Colonic mucosa (tissue), 4 donors: Measurements from ENCODE around the gene CLEC16A. TPM values are rescaled to one million over a fixed set of nuclear protein-coding genes. Genes with fewer than 3 reads are reported as not detected.

ENCODE experiments used
- DNase-seq: peaks from one replicate; pipeline ENCODE4 v3.0.0-alpha.2; 2020
- H3K27ac ChIP-seq: fragments of 200-600 bp; one replicate; pipeline ENCODE4 v1.8.0; 2021
- H3K27me3 ChIP-seq: fragments of 200-600 bp; one replicate; pipeline ENCODE4 v1.8.0; 2021
- H3K36me3 ChIP-seq: fragments of 200-600 bp; one replicate; pipeline ENCODE4 v1.8.0; 2021
- H3K4me1 ChIP-seq: fragments of 200-600 bp; one replicate; pipeline ENCODE4 v1.8.0; 2021; ENCODE audit warnings: mild to moderate bottlenecking
- H3K4me3 ChIP-seq: fragments of 200-600 bp; one replicate; pipeline ENCODE4 v1.8.0; 2021
- H3K9ac ChIP-seq, 2 donors: one replicate each; pipeline ENCODE4 v1.7.0; 2013; ENCODE audit warnings: control low read depth in 2 of 2, low read depth in 2 of 2, low read length in 2 of 2
- H3K9me3 ChIP-seq: fragments of 200-600 bp; one replicate; pipeline ENCODE4 v1.8.0; 2021
- CTCF ChIP-seq: fragments of 200-600 bp; IDR thresholded peaks from one replicate; pipeline ENCODE4 v1.8.0; 2022; ENCODE audit warnings: antibody characterized with exemption, mild to moderate bottlenecking
- intact Hi-C: fragments of 100-400 bp; cut with DNase I; formaldehyde crosslinking; loops from one replicate; pipeline ENCODE4 v1.14.1; 2022
- total RNA-seq, 2 donors: library from RNA; stranded (reverse); fragmentation: NEBNext Ultra II Directional in 1 of 2; extraction: Animal tissue kit (Norgen Biotek cat#: 25700) in 1 of 2; gene quantifications; one replicate each; pipeline ENCODE4 v1.2.1, GENCODE V29; 2021
- donor health status: healthy.
- donor health status: DM: no; HTN: no; CAD: no.
- donor health status: DM: no; HTN: no; CAD: no.

CLEC16A gene
- total RNA-seq, 2 donors from 2014 or later: 24.9 to 29.6 TPM

- Histone ChIP-seq H3K4me1 (no peaks in the 10 kb centered on the region), H3K9me3 (no peaks in the 10 kb centered on the region), H3K27ac (no peak overlapping the region), H3K36me3 (no peaks in the 10 kb centered on the region), H3K9ac (no peak overlapping the region), H3K27me3 (no peaks in the 10 kb centered on the region), H3K4me3 (no peak overlapping the region)
- intact Hi-C loops: no loop called here
- DNase-seq: no peak
- TF ChIP-seq CTCF: no peak
Measured at GRCh38 chr16:11034481-11034931, 90.1 kb downstream of the CLEC16A start.

- Histone ChIP-seq H3K9me3 (no peaks in the 10 kb centered on the region), H3K27ac (no peak overlapping the region), H3K4me3 (no peak overlapping the region), H3K36me3 (no peaks in the 10 kb centered on the region), H3K9ac (no peak overlapping the region), H3K4me1 (no peaks in the 10 kb centered on the region), H3K27me3 (no peaks in the 10 kb centered on the region)
- no peak for DNase-seq
- intact Hi-C loops: no loop called here
- no peak for TF ChIP-seq CTCF
Measured at GRCh38 chr16:11035096-11035495, 90.7 kb downstream of the CLEC16A start.

GRCh38 chr16:11036040-11036439, 91.7 kb downstream of the CLEC16A start:
- intact Hi-C loops: no loop called here
- no peak for TF ChIP-seq CTCF
- Histone ChIP-seq H3K4me1 (no peaks in the 10 kb centered on the region), H3K27me3 (no peaks in the 10 kb centered on the region), H3K36me3 (no peaks in the 10 kb centered on the region), H3K27ac (no peak overlapping the region), H3K4me3 (no peak overlapping the region), H3K9ac (no peak overlapping the region), H3K9me3 (no peaks in the 10 kb centered on the region)
- no peak for DNase-seq

GRCh38 chr16:11036868-11037410, 92.6 kb downstream of the CLEC16A start:
- Histone ChIP-seq H3K27ac (no peak overlapping the region), H3K4me3 (no peak overlapping the region), H3K9ac (no peak overlapping the region), H3K36me3 (peaks cover 4% of the 10 kb centered on the region), H3K9me3 (no peaks in the 10 kb centered on the region), H3K4me1 (no peaks in the 10 kb centered on the region), H3K27me3 (no peaks in the 10 kb centered on the region)
- no peak for DNase-seq
- intact Hi-C loops: no loop called here
- no peak for TF ChIP-seq CTCF

- DNase-seq: no peak
- Histone ChIP-seq H3K4me1 (no peaks in the 10 kb centered on the region), H3K27me3 (no peaks in the 10 kb centered on the region), H3K9me3 (no peaks in the 10 kb centered on the region), H3K36me3 (peaks cover 4% of the 10 kb centered on the region), H3K4me3 (no peak overlapping the region), H3K9ac (no peak overlapping the region), H3K27ac (no peak overlapping the region)
- TF ChIP-seq CTCF: no peak
- intact Hi-C loops: no loop called here
Measured at GRCh38 chr16:11038305-11038704, 93.9 kb downstream of the CLEC16A start.
